Measurements from ENCODE around the gene BIVM. TPM values are rescaled to one million over a fixed set of nuclear protein-coding genes. Genes with fewer than 3 reads are reported as not detected.

Gene BIVM, protein sequence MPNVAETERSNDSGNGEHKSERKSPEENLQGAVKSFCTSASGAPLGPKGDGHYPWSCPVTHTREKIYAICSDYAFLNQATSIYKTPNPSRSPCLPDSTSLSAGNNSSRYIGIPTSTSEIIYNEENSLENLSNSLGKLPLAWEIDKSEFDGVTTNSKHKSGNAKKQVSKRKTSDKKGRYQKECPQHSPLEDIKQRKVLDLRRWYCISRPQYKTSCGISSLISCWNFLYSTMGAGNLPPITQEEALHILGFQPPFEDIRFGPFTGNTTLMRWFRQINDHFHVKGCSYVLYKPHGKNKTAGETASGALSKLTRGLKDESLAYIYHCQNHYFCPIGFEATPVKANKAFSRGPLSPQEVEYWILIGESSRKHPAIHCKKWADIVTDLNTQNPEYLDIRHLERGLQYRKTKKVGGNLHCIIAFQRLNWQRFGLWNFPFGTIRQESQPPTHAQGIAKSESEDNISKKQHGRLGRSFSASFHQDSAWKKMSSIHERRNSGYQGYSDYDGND
- total RNA-seq (2022; extraction: Qiagen RNA extraction), result 2.3 to 4.4 TPM (median 3.8 TPM) in 5 replicates

GRCh38 chr13:102798581-102799425, at the start of gene BIVM, which contains the start of gene POGLUT2:
TSS of gene BIVM (plus strand) at chr13:102799119. CDS start at chr13:102807268, 8,149 bp downstream.
TSS of gene POGLUT2 (minus strand) at chr13:102798976. CDS start at chr13:102798670, 306 bp downstream.

DNA sequence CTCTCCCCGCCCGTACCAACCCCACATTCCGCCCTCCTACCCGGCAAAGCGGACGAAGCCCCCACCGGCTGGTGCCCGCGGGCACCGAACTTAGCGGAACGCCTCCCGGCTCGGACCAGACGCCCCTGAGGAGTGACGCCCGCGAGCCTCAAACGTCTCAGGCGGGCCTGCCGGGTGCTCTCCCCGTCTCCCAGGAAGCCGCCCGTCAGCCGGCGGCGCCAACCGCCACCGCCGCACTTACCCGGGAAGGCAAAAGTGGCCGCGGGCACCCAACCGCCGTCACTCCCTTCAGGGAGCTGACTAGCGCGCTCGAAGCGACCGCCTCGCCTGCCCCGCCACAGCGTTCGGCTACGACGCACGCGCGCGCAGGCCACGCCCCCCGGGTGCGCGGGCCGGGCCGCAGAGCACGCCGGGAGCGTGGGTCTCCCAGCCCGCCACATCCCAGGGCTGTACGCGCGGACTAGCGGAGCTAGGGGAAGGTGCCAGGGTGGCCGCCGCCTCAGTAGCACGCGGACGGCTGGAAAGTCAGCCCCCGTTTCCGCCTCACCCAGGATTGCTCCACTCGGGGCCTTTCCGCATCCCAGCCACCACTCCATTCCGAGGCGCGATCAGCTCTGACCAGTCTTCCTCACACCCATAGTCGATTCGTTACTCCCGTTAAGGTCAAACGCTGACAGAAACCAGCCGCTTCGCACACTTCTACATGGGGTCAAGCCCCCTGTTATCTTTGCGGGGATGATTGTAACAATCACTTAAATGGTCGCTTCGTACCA, 25.3 kb upstream of the BIVM start, which contains the start of gene TEX30:
Gene TEX30, minus strand, starts transcription at position 346 of the 773 bp plus-strand sequence. CDS start 3,760 bp downstream, outside the sequence.

DNA sequence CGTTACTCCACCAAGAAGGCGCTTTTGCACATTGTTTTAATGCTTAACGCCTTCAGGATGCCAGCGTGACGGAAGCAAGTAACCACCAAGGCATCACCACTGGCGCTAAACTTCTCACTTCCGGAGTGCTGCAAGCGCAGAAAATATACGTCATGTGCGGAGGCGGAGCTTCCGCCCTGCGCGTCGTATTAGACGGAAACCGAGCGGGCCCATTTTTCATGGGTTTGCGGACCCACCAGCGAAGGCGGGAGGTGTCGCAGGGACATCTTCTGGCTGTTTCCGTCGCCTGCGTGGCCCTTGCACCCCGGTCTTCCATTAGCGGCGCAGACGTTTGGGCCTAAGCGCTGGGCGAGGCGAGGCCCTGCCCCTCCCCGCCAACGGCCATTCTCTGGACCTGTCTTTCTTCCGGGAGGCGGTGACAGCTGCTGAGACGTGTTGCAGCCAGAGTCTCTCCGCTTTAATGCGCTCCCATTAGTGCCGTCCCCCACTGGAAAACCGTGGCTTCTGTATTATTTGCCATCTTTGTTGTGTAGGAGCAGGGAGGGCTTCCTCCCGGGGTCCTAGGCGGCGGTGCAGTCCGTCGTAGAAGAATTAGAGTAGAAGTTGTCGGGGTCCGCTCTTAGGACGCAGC, 46.8 kb downstream of the BIVM start, which contains the start of gene ERCC5:
Gene ERCC5, plus strand, starts transcription at position 403 of the 631 bp plus-strand sequence. CDS start 235 bp downstream, outside the sequence.

Other genes with a start within 250 kb of the BIVM start
- gene TPP2, start 202.1 kb upstream of the BIVM start, total RNA-seq (2022; extraction: Qiagen RNA extraction), result 10.3 to 18.8 TPM (median 17.3 TPM) in 5 replicates
- not detected in 5 replicates for gene METTL21C, start 104.1 kb upstream of the BIVM start, total RNA-seq (2022; extraction: Qiagen RNA extraction)
- 10.7 to 13.2 TPM (median 12.5 TPM) in 5 replicates for gene TEX30, start 25.3 kb upstream of the BIVM start, total RNA-seq (2022; extraction: Qiagen RNA extraction)
- 5.4 to 7.0 TPM (median 6.4 TPM) in 5 replicates for gene POGLUT2, start 143 bp upstream of the BIVM start, total RNA-seq (2022; extraction: Qiagen RNA extraction)
- 14.9 to 20.9 TPM (median 17.5 TPM) in 5 replicates for gene ERCC5, start 46.9 kb downstream of the BIVM start, total RNA-seq (2022; extraction: Qiagen RNA extraction)

Data from A549 treated with dexamethasone at 1 μM for 4 hours (cell line).